GM19468 (cell line): ENCODE results near the gene KHDRBS1.
"Not testable (repeated sequence)": the region's sequence is repeated elsewhere in the genome, so short reads cannot be mapped to it uniquely, and the experiment has no call there.

ENCODE experiments used
- ATAC-seq: cut with Tn5 transposase; IDR thresholded peaks from one replicate; pipeline ENCODE4 v1.9.1; 2021; ENCODE audit warnings: mild to moderate bottlenecking, moderate library complexity, moderate number of reproducible peaks; ENCODE audit not compliant: unreplicated experiment; ENCODE audit errors: extremely low read depth

KHDRBS1 gene

GRCh38 chr1:32013386-32014198 is at the start of gene KHDRBS1:
TSS of gene KHDRBS1 (plus strand) at chr1:32013868. CDS start at chr1:32013996, 128 bp downstream.
- peak; percentile 83 for ATAC-seq

GRCh38 chr1:31970873-31971272 is 42.8 kb upstream of the KHDRBS1 start:
- ATAC-seq = no peak

GRCh38 chr1:31976401-31976800 is 37.3 kb upstream of the KHDRBS1 start:
- no peak for ATAC-seq

- no peak for ATAC-seq
These were observed 36.1 kb upstream of the KHDRBS1 start for GRCh38 chr1:31977385-31978131.

- ATAC-seq = no peak
These were observed 34.7 kb upstream of the KHDRBS1 start for GRCh38 chr1:31978843-31979400.

GRCh38 chr1:31980835-31981455 is 32.7 kb upstream of the KHDRBS1 start:
- no peak for ATAC-seq

- no peak for ATAC-seq
These were observed 32.2 kb upstream of the KHDRBS1 start for GRCh38 chr1:31981456-31981839.

- ATAC-seq = no peak
These were observed 31.7 kb upstream of the KHDRBS1 start for GRCh38 chr1:31981972-31982371.

- no peak for ATAC-seq
These were observed 29.0 kb upstream of the KHDRBS1 start for GRCh38 chr1:31984419-31985347.

GRCh38 chr1:31985430-31985829 is 28.2 kb upstream of the KHDRBS1 start:
- no peak for ATAC-seq

- no peak for ATAC-seq
These were observed 26.5 kb upstream of the KHDRBS1 start for GRCh38 chr1:31987135-31987619.

GRCh38 chr1:31989964-31990363 is 23.7 kb upstream of the KHDRBS1 start:
- no peak for ATAC-seq

GRCh38 chr1:31991182-31991581 is 22.5 kb upstream of the KHDRBS1 start:
- no peak for ATAC-seq

- no peak for ATAC-seq
These were observed 18.4 kb upstream of the KHDRBS1 start for GRCh38 chr1:31995263-31995662.

GRCh38 chr1:31996121-31996520 is 17.5 kb upstream of the KHDRBS1 start:
- ATAC-seq = not testable (repeated sequence)

GRCh38 chr1:32001863-32002262 is 11.8 kb upstream of the KHDRBS1 start:
- no peak for ATAC-seq

GRCh38 chr1:32002285-32002684 is 11.4 kb upstream of the KHDRBS1 start:
- not testable (repeated sequence) for ATAC-seq

- no peak for ATAC-seq
These were observed 8.1 kb upstream of the KHDRBS1 start for GRCh38 chr1:32005522-32005921.

GRCh38 chr1:32007591-32007940 is 6.1 kb upstream of the KHDRBS1 start:
- ATAC-seq = no peak

- no peak for ATAC-seq
These were observed 3.4 kb upstream of the KHDRBS1 start for GRCh38 chr1:32010246-32010645.
